ENCODE measurements around the gene POLR2E.

- TF ChIP-seq CTCF (IDR thresholded peaks at IDR 0.05) (no peak), POLR2AphosphoS5 (IDR thresholded peaks at IDR 0.05; ENCODE audit: low read depth, low read length) (no peak), REST (IDR thresholded peaks at IDR 0.05; ENCODE audit: insufficient read depth in 1 of 2, low read depth in 2 of 2, low read length in 1 of 2) (no peak)
These were observed 42.9 kb upstream of the POLR2E start for GRCh38 chr19:1138121-1138520.

Data from Panc1 (cell line).